Osteocyte (in vitro differentiated cells): ENCODE measurements around the gene XIAP. TPM values are rescaled to one million over a fixed set of nuclear protein-coding genes. Genes with fewer than 3 reads are reported as not detected.
"Not testable (repeated sequence)": the region's sequence is repeated elsewhere in the genome, so short reads cannot be mapped to it uniquely, and the experiment has no call there.

Experiments used
- DNase-seq: peaks from one replicate; pipeline ENCODE4 v3.0.0; 2021; ENCODE audit warnings: mixed read lengths; ENCODE audit not compliant: unreplicated experiment; ENCODE audit errors: extremely low spot score
- H3K27ac Mint-ChIP-seq: one replicate; pipeline ENCODE4 v1.8.0; 2021; ENCODE audit warnings: mild to moderate bottlenecking, mixed read lengths; ENCODE audit not compliant: unreplicated experiment
- H3K27me3 Mint-ChIP-seq: one replicate; pipeline ENCODE4 v1.8.0; 2021; ENCODE audit warnings: mixed read lengths; ENCODE audit not compliant: unreplicated experiment
- H3K36me3 Mint-ChIP-seq: one replicate; pipeline ENCODE4 v1.8.0; 2021; ENCODE audit warnings: mixed read lengths; ENCODE audit not compliant: unreplicated experiment
- H3K4me1 Mint-ChIP-seq: one replicate; pipeline ENCODE4 v1.8.0; 2021; ENCODE audit warnings: mixed read lengths; ENCODE audit not compliant: unreplicated experiment
- H3K4me3 Mint-ChIP-seq: one replicate; pipeline ENCODE4 v1.8.0; 2021; ENCODE audit warnings: mild to moderate bottlenecking, moderate library complexity, mixed read lengths; ENCODE audit not compliant: unreplicated experiment
- H3K9me3 Mint-ChIP-seq: one replicate; pipeline ENCODE4 v1.8.0; 2021; ENCODE audit warnings: mixed read lengths; ENCODE audit not compliant: unreplicated experiment
- total RNA-seq: library from RNA; stranded (reverse); gene quantifications from 2 replicates; pipeline ENCODE4 v1.2.1, GENCODE V29; 2021
- TF ChIP-seq, protein P1 (sequence below): fragments of 200-600 bp; sonication (generic); IDR thresholded peaks from 2 replicates; pipeline ENCODE4 v1.5.0; 2021; ENCODE audit warnings: antibody characterized with exemption, mild to moderate bottlenecking, moderate library complexity

The XIAP gene
- total RNA-seq, 1 donor from 2014 or later, result 52.7 TPM

GRCh38 chrX:123846577-123847038 lies 13.2 kb upstream of the XIAP start:
- Mint-ChIP-seq H3K4me3 (no peak overlapping the region), H3K4me1 (no peaks in the 10 kb centered on the region), H3K27me3 (no peaks in the 10 kb centered on the region), H3K36me3 (no peaks in the 10 kb centered on the region), H3K9me3 (peaks cover 12% of the 10 kb centered on the region), H3K27ac (no peak overlapping the region)
- no peak for DNase-seq
- TF ChIP-seq, protein P1, sequence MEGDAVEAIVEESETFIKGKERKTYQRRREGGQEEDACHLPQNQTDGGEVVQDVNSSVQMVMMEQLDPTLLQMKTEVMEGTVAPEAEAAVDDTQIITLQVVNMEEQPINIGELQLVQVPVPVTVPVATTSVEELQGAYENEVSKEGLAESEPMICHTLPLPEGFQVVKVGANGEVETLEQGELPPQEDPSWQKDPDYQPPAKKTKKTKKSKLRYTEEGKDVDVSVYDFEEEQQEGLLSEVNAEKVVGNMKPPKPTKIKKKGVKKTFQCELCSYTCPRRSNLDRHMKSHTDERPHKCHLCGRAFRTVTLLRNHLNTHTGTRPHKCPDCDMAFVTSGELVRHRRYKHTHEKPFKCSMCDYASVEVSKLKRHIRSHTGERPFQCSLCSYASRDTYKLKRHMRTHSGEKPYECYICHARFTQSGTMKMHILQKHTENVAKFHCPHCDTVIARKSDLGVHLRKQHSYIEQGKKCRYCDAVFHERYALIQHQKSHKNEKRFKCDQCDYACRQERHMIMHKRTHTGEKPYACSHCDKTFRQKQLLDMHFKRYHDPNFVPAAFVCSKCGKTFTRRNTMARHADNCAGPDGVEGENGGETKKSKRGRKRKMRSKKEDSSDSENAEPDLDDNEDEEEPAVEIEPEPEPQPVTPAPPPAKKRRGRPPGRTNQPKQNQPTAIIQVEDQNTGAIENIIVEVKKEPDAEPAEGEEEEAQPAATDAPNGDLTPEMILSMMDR, result no peak

DNA sequence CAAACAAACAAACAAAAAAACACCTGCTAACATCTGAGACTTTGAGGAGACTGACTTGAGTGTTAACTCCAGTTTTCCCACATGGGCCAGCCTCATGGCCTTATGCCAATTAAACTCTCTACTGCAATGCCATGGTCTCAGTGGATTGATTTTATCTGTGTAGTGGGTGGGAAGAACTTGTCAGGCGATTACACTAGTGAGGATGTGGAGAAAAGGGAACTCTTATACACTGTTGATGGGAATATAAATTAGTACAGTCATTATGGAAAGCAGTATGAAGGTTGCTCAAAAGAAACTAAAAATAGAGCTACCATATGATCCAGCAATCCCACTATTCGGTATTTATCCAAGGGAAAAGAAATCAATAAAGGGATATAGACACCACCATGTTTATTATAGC lies 12.8 kb upstream of the XIAP start:
- H3K4me3 Mint-ChIP-seq, result no peak overlapping the region
- H3K27ac Mint-ChIP-seq, result no peak overlapping the region
- no peak for DNase-seq
- TF ChIP-seq, protein P1, result no peak
- peaks cover 12% of the 10 kb centered on the region for H3K9me3 Mint-ChIP-seq
- H3K36me3 Mint-ChIP-seq, result no peaks in the 10 kb centered on the region
- H3K27me3 Mint-ChIP-seq, result no peaks in the 10 kb centered on the region
- H3K4me1 Mint-ChIP-seq, result no peaks in the 10 kb centered on the region

DNA sequence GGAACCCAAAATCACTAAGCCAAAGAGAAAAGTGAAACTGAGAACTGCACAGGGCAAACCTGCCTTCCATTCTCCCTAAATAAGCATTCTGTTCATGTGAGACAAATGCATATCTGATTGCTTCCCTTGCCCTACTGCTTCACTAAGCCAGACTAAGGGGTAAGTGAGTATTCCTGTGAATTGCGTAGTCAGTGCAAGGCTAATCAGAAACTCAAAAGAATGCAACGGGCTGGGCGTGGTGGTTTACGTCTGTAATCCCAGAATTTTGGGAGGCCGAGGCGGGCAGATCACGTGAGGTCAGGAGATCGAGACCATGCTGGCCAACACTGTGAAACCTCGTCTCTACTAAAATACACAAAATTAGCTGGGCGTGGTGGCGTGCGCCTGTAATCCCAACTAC lies 10.8 kb upstream of the XIAP start:
- H3K9me3 Mint-ChIP-seq, result peaks cover 12% of the 10 kb centered on the region
- H3K27ac Mint-ChIP-seq, result no peak overlapping the region

GRCh38 chrX:123849906-123850305 lies 9.9 kb upstream of the XIAP start:
- H3K27ac Mint-ChIP-seq, H3K4me1 Mint-ChIP-seq, H3K4me3 Mint-ChIP-seq, H3K36me3 Mint-ChIP-seq, DNase-seq, H3K9me3 Mint-ChIP-seq, H3K27me3 Mint-ChIP-seq: not testable (repeated sequence)

More for the DNA sequence above, 10.8 kb upstream of the XIAP start:
- Mint-ChIP-seq H3K27me3 (no peaks in the 10 kb centered on the region), H3K36me3 (no peaks in the 10 kb centered on the region), H3K4me3 (no peak overlapping the region), H3K4me1 (no peaks in the 10 kb centered on the region)
- TF ChIP-seq, protein P1, result no peak
- DNase-seq, result no peak

DNA sequence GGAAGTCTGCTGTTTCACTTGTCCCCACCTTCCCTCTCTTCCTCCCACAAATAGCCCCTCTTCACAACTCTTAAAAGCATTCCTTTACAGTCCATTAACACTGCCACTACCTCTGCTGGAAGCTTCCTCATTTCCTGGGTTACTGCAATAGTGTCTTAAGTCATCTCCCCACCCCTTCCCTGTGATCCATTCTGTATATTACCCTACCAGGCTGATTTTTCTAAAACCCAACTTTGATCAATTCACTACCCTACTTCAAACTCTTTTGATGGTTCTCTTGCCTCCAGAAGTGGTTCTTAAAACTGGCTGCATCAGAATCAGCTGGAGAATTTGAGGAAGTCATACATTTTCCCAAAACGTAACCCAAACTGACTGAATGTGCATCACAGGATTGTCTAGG lies 8.8 kb upstream of the XIAP start:
- H3K27ac Mint-ChIP-seq, result no peak overlapping the region
- H3K36me3 Mint-ChIP-seq, result no peaks in the 10 kb centered on the region
- DNase-seq, result no peak
- H3K4me3 Mint-ChIP-seq, result no peak overlapping the region
- H3K4me1 Mint-ChIP-seq, result no peaks in the 10 kb centered on the region
- no peaks in the 10 kb centered on the region for H3K27me3 Mint-ChIP-seq
- H3K9me3 Mint-ChIP-seq, result peaks cover 8% of the 10 kb centered on the region
- TF ChIP-seq, protein P1, result no peak

GRCh38 chrX:123854329-123854728 lies 5.5 kb upstream of the XIAP start:
- TF ChIP-seq, protein P1, result no peak
- no peaks in the 10 kb centered on the region for H3K27me3 Mint-ChIP-seq
- H3K27ac Mint-ChIP-seq, result no peak overlapping the region
- H3K4me1 Mint-ChIP-seq, result peaks cover 7% of the 10 kb centered on the region
- H3K4me3 Mint-ChIP-seq, result no peak overlapping the region
- H3K36me3 Mint-ChIP-seq, result no peaks in the 10 kb centered on the region
- no peak for DNase-seq
- peaks cover 12% of the 10 kb centered on the region for H3K9me3 Mint-ChIP-seq
